Measurements from ENCODE around the gene HNF1A. TPM values are rescaled to one million over a fixed set of nuclear protein-coding genes. Genes with fewer than 3 reads are reported as not detected.

HNF1A gene
- total and polyA plus RNA-seq, 9 of the 15 experiments (the other 6 are each of a cell fraction or from before 2014, with no cell fraction given) = not detected

GRCh38 chr12:120991965-120992364, 13.6 kb downstream of the HNF1A start:
- H2AFZ ChIP-seq (ENCODE audit: low read depth, low read length) = no peak overlapping the region
- H3K9ac ChIP-seq (ENCODE audit: insufficient read depth in 1 of 2, low read depth in 2 of 2, low read length in 2 of 2) = no peak overlapping the region
- no peaks in the 10 kb centered on the region for H3K9me3 ChIP-seq (replicated peaks; ENCODE audit: control insufficient read depth, insufficient read depth, low read depth, low read length)
- ChIA-PET CTCF (ENCODE audit: low intra/inter-chr PET ratio) (no interaction called here), POLR2A (interaction anchor here (0.6 to 2.2 kb wide), 3 partner anchors 11 to 411 kb away, joined by 3 to 8 read pairs (median 3); partner anchors contain the start of gene POP5)
- no peak overlapping the region for H3K4me3 ChIP-seq
- intact Hi-C loops (cut with micrococcal nuclease) = no loop called here
- H3K4me2 ChIP-seq (ENCODE audit: insufficient read depth, low read length) = no peak overlapping the region
- peaks cover 3 to 47% of the 10 kb centered on the region in 2 experiments; a peak in 2 of 5 replicates for H3K27me3 ChIP-seq (ENCODE audit: control insufficient read depth in 2 of 2, insufficient read depth in 2 of 2, low read length in 2 of 2)
- in situ Hi-C loops (cut with MboI) = no loop called here
- peak; percentile 26 for TF ChIP-seq RBM25 (IDR thresholded peaks at IDR 0.05; ENCODE audit: low read depth, low read length, severe bottlenecking)
- no peak for TF ChIP-seq ZNF398 (CRISPR knock-in tag; IDR thresholded peaks at IDR 0.05)
- TF ChIP-seq ZNF583 (CRISPR knock-in tag; IDR thresholded peaks at IDR 0.05) = no peak
- TF ChIP-seq KLF16 (IDR thresholded peaks at IDR 0.05) = no peak
- no peaks in the 10 kb centered on the region for H3K36me3 ChIP-seq (ENCODE audit: control insufficient read depth, insufficient read depth, low read length)
- H3K9me1 ChIP-seq (ENCODE audit: control insufficient read depth, insufficient read depth, low read length) = peaks cover 3% of the 10 kb centered on the region
- no peaks in the 10 kb centered on the region for H3K4me1 ChIP-seq (replicated peaks in 1 of 2; ENCODE audit: control insufficient read depth in 2 of 2, insufficient read depth in 2 of 2, low read length in 2 of 2)
- ATAC-seq = no peak
- no peaks in the 10 kb centered on the region; the same call in 1 of the 2 replicates for H4K20me1 ChIP-seq (replicated peaks; ENCODE audit: control insufficient read depth, insufficient read depth, low read length)
- DNase-seq (ENCODE audit: extremely low read depth in 1 of 4, low spot score in 3 of 4) = no peak
- FAIRE-seq = no peak
- H3K79me2 ChIP-seq (ENCODE audit: control insufficient read depth, insufficient read depth, low read length) = no peaks in the 10 kb centered on the region
- BruUV-seq (replicated peaks) = no TSS peak
- no peak overlapping the region for H3K27ac ChIP-seq (ENCODE audit: extremely low read depth, low read depth, low read length)

GRCh38 chr12:120992989-120993388, 14.6 kb downstream of the HNF1A start:
- Histone ChIP-seq H3K4me2 (ENCODE audit: insufficient read depth, low read length) (no peak overlapping the region), H3K9me3 (replicated peaks; ENCODE audit: control insufficient read depth, insufficient read depth, low read depth, low read length) (no peaks in the 10 kb centered on the region), H3K36me3 (ENCODE audit: control insufficient read depth, insufficient read depth, low read length) (no peaks in the 10 kb centered on the region), H3K79me2 (ENCODE audit: control insufficient read depth, insufficient read depth, low read length) (no peaks in the 10 kb centered on the region), H3K9ac (ENCODE audit: insufficient read depth in 1 of 2, low read depth in 2 of 2, low read length in 2 of 2) (no peak overlapping the region), H3K27me3 (ENCODE audit: control insufficient read depth in 2 of 2, insufficient read depth in 2 of 2, low read length in 2 of 2) (peaks cover 3 to 47% of the 10 kb centered on the region in 2 experiments; a peak in 2 of 5 replicates), H3K4me3 (no peak overlapping the region), H2AFZ (ENCODE audit: low read depth, low read length) (no peak overlapping the region), H3K27ac (ENCODE audit: extremely low read depth, low read depth, low read length) (no peak overlapping the region), H3K9me1 (ENCODE audit: control insufficient read depth, insufficient read depth, low read length) (peaks cover 3% of the 10 kb centered on the region), H4K20me1 (replicated peaks; ENCODE audit: control insufficient read depth, insufficient read depth, low read length) (no peaks in the 10 kb centered on the region; the same call in 1 of the 2 replicates), H3K4me1 (replicated peaks in 1 of 2; ENCODE audit: control insufficient read depth in 2 of 2, insufficient read depth in 2 of 2, low read length in 2 of 2) (peaks cover 0 to 5% of the 10 kb centered on the region in 2 experiments; a peak in 1 of 5 replicates)
- DNase-seq (ENCODE audit: extremely low read depth in 1 of 4, low spot score in 3 of 4) = no peak
- POLR2A ChIA-PET = interaction anchor here (0.7 to 2.2 kb wide), 3 partner anchors 12 to 778 kb away, joined by 3 to 8 read pairs (median 3); no protein-coding TSS in a partner anchor
- no TSS peak for BruUV-seq (replicated peaks)
- no peak for FAIRE-seq
- ATAC-seq = no peak
- CTCF ChIA-PET (ENCODE audit: low intra/inter-chr PET ratio) = no interaction called here
- 0% methylated on average over 1 of the region's 1 CpG for WGBS (ENCODE audit: insufficient coverage, low coverage, missing lambda C conversion rate)
- TF ChIP-seq SMARCA5 (IDR thresholded peaks at IDR 0.05) (no peak), ZNF263 (CRISPR knock-in tag; IDR thresholded peaks at IDR 0.05; ENCODE audit: borderline replicate concordance) (no peak), MBD2 (IDR thresholded peaks at IDR 0.05; ENCODE audit: borderline replicate concordance, low read depth) (no peak), HDAC2 (IDR thresholded peaks at IDR 0.05) (peak; percentile 28; the same call in 1 of the 2 replicates), KLF13 (tag; IDR thresholded peaks at IDR 0.05; ENCODE audit: borderline replicate concordance, low read depth) (no peak), BCOR (IDR thresholded peaks at IDR 0.05) (peak; percentile 81), ADNP (tag; IDR thresholded peaks at IDR 0.05) (peak; percentile 66; the same call in 1 of the 2 replicates), ARNT (IDR thresholded peaks at IDR 0.05) (no peak), RBM25 (IDR thresholded peaks at IDR 0.05; ENCODE audit: low read depth, low read length, severe bottlenecking) (peak; percentile 94)
- in situ Hi-C loops (cut with MboI) (no loop called here), intact Hi-C loops (cut with micrococcal nuclease) (no loop called here)

All from K562 (cell line).